Body of pancreas (tissue), 4 donors: ENCODE measurements around the gene EBLN1.

Source experiments
- POLR2A ChIP-seq, 3 donors: fragments of 450-650 bp; IDR thresholded peaks; one replicate each; pipeline ENCODE4 v1.6.1; 2016; ENCODE audit warnings: antibody characterized with exemption in 3 of 3, mild to moderate bottlenecking in 2 of 3
- TF ChIP-seq, protein P1 (sequence below), 7 experiments: fragments of 450-650 bp in 4 of 7; fragments of 200-600 bp in 3 of 7; sonication (generic) in 3 of 7; IDR thresholded peaks; one replicate each; pipeline ENCODE4 v1.5.1; 2016 to 2019; ENCODE audit warnings: antibody characterized with exemption in 7 of 7

DNA sequence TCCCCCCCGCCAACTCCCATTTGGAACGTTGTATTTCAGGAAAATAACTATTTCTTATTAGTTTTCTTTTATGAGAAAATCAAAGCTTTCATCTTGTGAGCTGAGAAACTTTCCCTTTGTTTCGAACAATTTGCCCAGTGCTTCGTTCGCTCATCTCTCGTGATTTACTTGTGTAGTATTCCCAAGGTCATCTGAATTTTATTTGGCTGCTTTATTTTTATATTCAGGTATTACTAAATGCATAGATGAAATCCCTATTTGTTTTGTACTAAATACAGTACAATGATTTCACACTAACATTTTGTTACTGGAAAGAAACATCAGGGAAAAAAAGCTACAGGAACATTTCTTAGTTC is 12.0 kb upstream of the EBLN1 start:
- TF ChIP-seq, protein P1, sequence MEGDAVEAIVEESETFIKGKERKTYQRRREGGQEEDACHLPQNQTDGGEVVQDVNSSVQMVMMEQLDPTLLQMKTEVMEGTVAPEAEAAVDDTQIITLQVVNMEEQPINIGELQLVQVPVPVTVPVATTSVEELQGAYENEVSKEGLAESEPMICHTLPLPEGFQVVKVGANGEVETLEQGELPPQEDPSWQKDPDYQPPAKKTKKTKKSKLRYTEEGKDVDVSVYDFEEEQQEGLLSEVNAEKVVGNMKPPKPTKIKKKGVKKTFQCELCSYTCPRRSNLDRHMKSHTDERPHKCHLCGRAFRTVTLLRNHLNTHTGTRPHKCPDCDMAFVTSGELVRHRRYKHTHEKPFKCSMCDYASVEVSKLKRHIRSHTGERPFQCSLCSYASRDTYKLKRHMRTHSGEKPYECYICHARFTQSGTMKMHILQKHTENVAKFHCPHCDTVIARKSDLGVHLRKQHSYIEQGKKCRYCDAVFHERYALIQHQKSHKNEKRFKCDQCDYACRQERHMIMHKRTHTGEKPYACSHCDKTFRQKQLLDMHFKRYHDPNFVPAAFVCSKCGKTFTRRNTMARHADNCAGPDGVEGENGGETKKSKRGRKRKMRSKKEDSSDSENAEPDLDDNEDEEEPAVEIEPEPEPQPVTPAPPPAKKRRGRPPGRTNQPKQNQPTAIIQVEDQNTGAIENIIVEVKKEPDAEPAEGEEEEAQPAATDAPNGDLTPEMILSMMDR (IDR thresholded peaks at IDR 0.05) = no peak
- no peak for TF ChIP-seq POLR2A (IDR thresholded peaks at IDR 0.05)
